SK-N-SH (cell line): ENCODE results near the gene RARG. TPM values are rescaled to one million over a fixed set of nuclear protein-coding genes. Genes with fewer than 3 reads are reported as not detected.

Source experiments
- CTCF ChIA-PET: fragments of 300-600, 350-600 bp; formaldehyde crosslinking; extraction: SDS; loops from one replicate; lab custom pipeline; 2021; lab: Yijun Ruan, JAX
- POLR2A ChIA-PET: fragments of 350-600 bp; sonication (Branson Sonifier 250); formaldehyde crosslinking; extraction: SDS; loops from one replicate; lab custom pipeline; 2020; ENCODE audit warnings: antibody characterized with exemption, inconsistent platforms; lab: Yijun Ruan, JAX
- DNase-seq: peaks from one replicate; pipeline ENCODE4 v3.0.0; 2012
- H2AFZ ChIP-seq: fragments of 200-600 bp; sonication (generic); 2 replicates; pipeline ENCODE4 v1.8.1; 2016; ENCODE audit warnings: antibody characterized with exemption, mild to moderate bottlenecking, low read depth
- H3F3A ChIP-seq: fragments of 200-600 bp; sonication (generic); replicated peaks from 2 replicates; pipeline ENCODE3; 2016; ENCODE audit warnings: antibody characterized with exemption, mild to moderate bottlenecking; ENCODE audit not compliant: insufficient read depth
- H3K27ac ChIP-seq, 2 experiments: fragments of 200-500 bp in 1 of 2; fragments of 200-600 bp in 1 of 2; sonication (Bioruptor generic) in 1 of 2; sonication (generic), shearing (Covaris generic) in 1 of 2; 2 replicates each; pipeline versions ENCODE4 v1.5.1 to v1.6.1; 2014 to 2016; ENCODE audit warnings: low read depth in 2 of 2, inconsistent platforms in 1 of 2, low read length in 1 of 2, mild to moderate bottlenecking in 1 of 2, mixed read lengths in 1 of 2
- H3K27me3 ChIP-seq: fragments of 200-600 bp; sonication (generic), shearing (Covaris generic); 2 replicates; pipeline ENCODE4 v1.6.1; 2016; ENCODE audit warnings: mixed run types; ENCODE audit not compliant: insufficient read depth
- H3K36me3 ChIP-seq, 2 experiments: fragments of 200-500 bp in 1 of 2; fragments of 200-600 bp in 1 of 2; sonication (Bioruptor generic) in 1 of 2; sonication (generic) in 1 of 2; replicated peaks in 1 of 2; 2 replicates each; pipeline versions ENCODE3 to v1.5.1; 2014 to 2016; ENCODE audit warnings: low read length in 1 of 2, mild to moderate bottlenecking in 1 of 2; ENCODE audit not compliant: insufficient read depth in 2 of 2, control insufficient read depth in 1 of 2
- H3K4me1 ChIP-seq, 2 experiments: fragments of 200-500 bp in 1 of 2; fragments of 200-600 bp in 1 of 2; sonication (Bioruptor generic) in 1 of 2; sonication (generic), shearing (Covaris generic) in 1 of 2; 2 replicates each; pipeline versions ENCODE4 v1.5.1 to v1.6.1; 2014 to 2016; ENCODE audit warnings: low read depth in 1 of 2, low read length in 1 of 2, mixed run types in 1 of 2; ENCODE audit not compliant: insufficient read depth in 2 of 2, control insufficient read depth in 1 of 2
- H3K4me2 ChIP-seq: fragments of 200-600 bp; sonication (generic), shearing (Covaris generic); 2 replicates; pipeline ENCODE4 v1.6.1; 2017; ENCODE audit warnings: mixed run types
- H3K4me3 ChIP-seq, 2 experiments: fragments of 200-500 bp in 1 of 2; fragments of 200-600 bp in 1 of 2; sonication (Bioruptor generic) in 1 of 2; sonication (generic), shearing (Covaris generic) in 1 of 2; 2 replicates each; pipeline versions ENCODE4 v1.5.1 to v1.8.1; 2014 to 2016; ENCODE audit warnings: low read depth in 2 of 2, inconsistent platforms in 1 of 2, low read length in 1 of 2, mild to moderate bottlenecking in 1 of 2, mixed read lengths in 1 of 2, moderate library complexity in 1 of 2
- H3K79me2 ChIP-seq: fragments of 200-600 bp; sonication (generic); 2 replicates; pipeline ENCODE4 v1.8.1; 2017; ENCODE audit warnings: mild to moderate bottlenecking; ENCODE audit not compliant: insufficient read depth
- H3K9ac ChIP-seq: fragments of 200-600 bp; sonication (generic); 2 replicates; pipeline ENCODE4 v1.6.1; 2017; ENCODE audit warnings: mixed run types
- H3K9me2 ChIP-seq: fragments of 200-600 bp; sonication (generic); 2 replicates; pipeline ENCODE4 v1.6.1; 2017; ENCODE audit warnings: mixed run types
- H3K9me3 ChIP-seq: fragments of 200-600 bp; sonication (generic); 2 replicates; pipeline ENCODE4 v1.6.1; 2017; ENCODE audit warnings: mixed run types, mild to moderate bottlenecking, moderate library complexity
- H4K20me1 ChIP-seq: fragments of 200-600 bp; sonication (generic); 2 replicates; pipeline ENCODE4 v1.6.1; 2017; ENCODE audit warnings: mild to moderate bottlenecking, mixed run types; ENCODE audit not compliant: insufficient read depth
- CHD2 ChIP-seq: fragments of 150-350 bp; IDR thresholded peaks from 2 replicates; pipeline ENCODE4 v1.6.1; 2018; ENCODE audit warnings: low read length; ENCODE audit not compliant: partially characterized antibody
- CTCF ChIP-seq: fragments of 200-600 bp; sonication (generic); IDR thresholded peaks from 2 replicates; pipeline ENCODE4 v1.6.1; 2017; ENCODE audit warnings: antibody characterized with exemption, mild to moderate bottlenecking, moderate library complexity
- EZH2phosphoT487 ChIP-seq: fragments of 200-600 bp; sonication (generic); IDR thresholded peaks from 2 replicates; pipeline ENCODE4 v1.6.1; 2017; ENCODE audit warnings: low read depth, mixed run types, mild to moderate bottlenecking, antibody characterized with exemption, moderate library complexity, borderline replicate concordance
- GABPA ChIP-seq: IDR thresholded peaks from 2 replicates; pipeline ENCODE4 v1.4.0; 2012; ENCODE audit warnings: low read depth, mild to moderate bottlenecking
- GATA2 ChIP-seq: sonication (generic); formaldehyde crosslinking; IDR thresholded peaks from 2 replicates; pipeline ENCODE4 v1.5.0; 2020; ENCODE audit warnings: mild to moderate bottlenecking, missing genetic modification reagents
- NFIC ChIP-seq: IDR thresholded peaks from 2 replicates; pipeline ENCODE4 v1.4.0; 2012; ENCODE audit warnings: borderline replicate concordance
- POLR2AphosphoS5 ChIP-seq: IDR thresholded peaks from 2 replicates; pipeline ENCODE4 v1.6.1; 2012; ENCODE audit warnings: low read depth, low read length
- REST ChIP-seq: IDR thresholded peaks from 2 replicates; pipeline ENCODE4 v1.6.1; 2012; ENCODE audit warnings: mild to moderate bottlenecking, low read depth, low read length, moderate library complexity
- RFX5 ChIP-seq: IDR thresholded peaks from 2 replicates; pipeline ENCODE4 v1.6.1; 2012; ENCODE audit warnings: mild to moderate bottlenecking, improper control_type of control experiment, low read length
- TAF1 ChIP-seq: IDR thresholded peaks from 2 replicates; pipeline ENCODE4 v1.6.1; 2012; ENCODE audit warnings: low read depth, mild to moderate bottlenecking, low read length, moderate library complexity, borderline replicate concordance
- TEAD4 ChIP-seq: IDR thresholded peaks from 2 replicates; pipeline ENCODE4 v1.4.0; 2012; ENCODE audit warnings: mild to moderate bottlenecking, borderline replicate concordance; ENCODE audit not compliant: insufficient read depth
- USF2 ChIP-seq: fragments of 150-350 bp; IDR thresholded peaks from 2 replicates; pipeline ENCODE4 v1.6.1; 2017; ENCODE audit warnings: antibody characterized with exemption, low read length, low read depth, borderline replicate concordance
- WGBS: methylation state at CpG from one replicate; pipeline ENCODE4 v1.1.6; 2017; ENCODE audit warnings: low lambda C conversion rate; 5-methylcytosine and 5-hydroxymethylcytosine counted together
- polyA plus RNA-seq, 3 experiments: library from polyadenylated mRNA; depleted of rRNA; stranded (reverse); fragments of >200 nt; gene quantifications; 2 replicates each; pipeline ENCODE4 v1.2.3, GENCODE V29; 2012
- TF ChIP-seq, protein P1 (sequence below): IDR thresholded peaks from 2 replicates; pipeline ENCODE4 v1.4.0; 2012; ENCODE audit warnings: low read depth, borderline replicate concordance
- TF ChIP-seq, protein P2 (sequence below): fragments of 150-350 bp; IDR thresholded peaks from 2 replicates; pipeline ENCODE4 v1.6.1; 2016; ENCODE audit warnings: mild to moderate bottlenecking, low read depth, low read length

RARG gene
- polyA plus RNA-seq, 1 of the 3 experiments (the other 2 are of a cell fraction): 36.6 TPM

DNA sequence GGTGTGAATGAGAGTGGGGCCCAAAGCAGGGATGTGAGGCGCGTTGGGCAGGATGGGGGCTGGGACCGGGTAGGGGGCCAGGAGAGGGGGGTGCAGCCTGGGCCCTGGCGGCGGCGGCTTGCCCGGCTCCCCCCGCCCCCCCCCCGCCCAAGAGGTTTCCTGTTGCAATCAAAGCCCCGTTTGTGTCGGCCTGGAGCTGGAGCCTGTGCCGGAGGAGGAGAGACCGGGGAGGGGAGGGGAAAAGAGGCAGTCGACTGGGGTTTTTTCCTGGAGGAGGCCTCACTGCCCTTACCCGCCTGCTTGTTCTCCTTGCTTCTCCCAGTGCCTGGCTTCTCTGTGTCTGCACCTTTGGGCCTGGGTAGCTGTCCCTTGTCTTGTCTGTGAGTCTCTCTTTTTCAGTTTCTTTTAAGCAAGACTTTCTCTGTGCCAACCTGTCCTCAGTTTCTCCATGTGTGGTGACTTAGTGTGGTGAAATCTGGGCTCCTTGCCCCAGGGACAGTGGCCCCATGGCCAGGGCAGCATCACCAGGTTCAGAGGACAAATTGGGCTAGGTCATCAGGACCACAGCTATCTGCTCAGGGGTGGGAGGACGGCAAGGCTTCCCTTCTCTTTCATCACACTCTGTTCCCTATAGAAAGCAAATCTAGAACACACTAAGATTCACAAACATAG, 8.5 kb downstream of the RARG start:
- Histone ChIP-seq H3K36me3 (peaks cover 0 to 8% of the 10 kb centered on the region in 2 experiments), H3K27ac (peak overlapping the region; percentile 99), H3K4me1 (peaks cover 46 to 57% of the 10 kb centered on the region in 2 experiments), H3K4me3 (no peak overlapping the region; a peak in 1 of 4 replicates), H3K79me2 (peaks cover 14% of the 10 kb centered on the region), H4K20me1 (no peaks in the 10 kb centered on the region), H3K9me2 (no peaks in the 10 kb centered on the region), H3K9ac (peak overlapping the region; percentile 51; the same call in 1 of the 2 replicates), H2AFZ (0 out of 2 replicates have a peak overlapping the region, but pooled peaks have one; percentile 4), H3F3A (peaks cover 34% of the 10 kb centered on the region), H3K4me2 (peak overlapping the region; percentile 80), H3K27me3 (no peaks in the 10 kb centered on the region), H3K9me3 (no peaks in the 10 kb centered on the region)
- ChIA-PET POLR2A (interaction anchor here (0.6 kb wide), 1 partner anchor 19 kb away, joined by 3 read pairs; no protein-coding TSS in a partner anchor), CTCF (interaction anchor here (0.7 to 6.5 kb wide), 7 partner anchors 8 to 158 kb away, joined by 3 to 39 read pairs (median 4); partner anchors contain the start of gene RARG)
- DNase-seq: peak; percentile 61
- 22% methylated on average over 13 of the region's 16 CpGs for WGBS
- TF ChIP-seq, protein P1, sequence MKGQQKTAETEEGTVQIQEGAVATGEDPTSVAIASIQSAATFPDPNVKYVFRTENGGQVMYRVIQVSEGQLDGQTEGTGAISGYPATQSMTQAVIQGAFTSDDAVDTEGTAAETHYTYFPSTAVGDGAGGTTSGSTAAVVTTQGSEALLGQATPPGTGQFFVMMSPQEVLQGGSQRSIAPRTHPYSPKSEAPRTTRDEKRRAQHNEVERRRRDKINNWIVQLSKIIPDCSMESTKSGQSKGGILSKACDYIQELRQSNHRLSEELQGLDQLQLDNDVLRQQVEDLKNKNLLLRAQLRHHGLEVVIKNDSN: no peak
- TF ChIP-seq CHD2 (no peak), EZH2phosphoT487 (no peak), NFIC (no peak), CTCF (no peak), TEAD4 (no peak), REST (no peak), POLR2AphosphoS5 (no peak; the same call in 1 of the 2 replicates), RFX5 (no peak), GATA2 (CRISPR knock-in tag) (no peak), TAF1 (no peak), USF2 (no peak), GABPA (no peak)
- TF ChIP-seq, protein P2, sequence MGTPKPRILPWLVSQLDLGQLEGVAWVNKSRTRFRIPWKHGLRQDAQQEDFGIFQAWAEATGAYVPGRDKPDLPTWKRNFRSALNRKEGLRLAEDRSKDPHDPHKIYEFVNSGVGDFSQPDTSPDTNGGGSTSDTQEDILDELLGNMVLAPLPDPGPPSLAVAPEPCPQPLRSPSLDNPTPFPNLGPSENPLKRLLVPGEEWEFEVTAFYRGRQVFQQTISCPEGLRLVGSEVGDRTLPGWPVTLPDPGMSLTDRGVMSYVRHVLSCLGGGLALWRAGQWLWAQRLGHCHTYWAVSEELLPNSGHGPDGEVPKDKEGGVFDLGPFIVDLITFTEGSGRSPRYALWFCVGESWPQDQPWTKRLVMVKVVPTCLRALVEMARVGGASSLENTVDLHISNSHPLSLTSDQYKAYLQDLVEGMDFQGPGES: no peak
